Measurements from ENCODE around the gene TMED1. TPM values are rescaled to one million over a fixed set of nuclear protein-coding genes. Genes with fewer than 3 reads are reported as not detected.
A peak's percentile ranks its signal among the peaks of the same experiment; 100 is the strongest.

TMED1 gene
- total and polyA plus RNA-seq, 8 donors: 0.58 to 45.2 (median 20.9) TPM

- intact Hi-C loops (cut with DNase I; ENCODE audit: low total_unique reads): loop anchor here (10.0 kb wide), 1 partner anchor 48 kb away; the partner anchor contains the start of genes TIMM29 and YIPF2
- Histone ChIP-seq H3K9me3 (no peaks in the 10 kb centered on the region), H3K27ac (peak overlapping the region in 4 of 5 donors; percentile 10 to 69 (median 54)), H3K36me3 (no peaks in the 10 kb centered on the region), H3K4me3 (no peak overlapping the region), H3K4me1 (peaks cover 19 to 76% (median 67%) of the 10 kb centered on the region in 4 donors), H3K27me3 (no peaks in the 10 kb centered on the region)
- TF ChIP-seq CTCF (IDR thresholded peaks at IDR 0.05): no peak
- no peak for TF ChIP-seq EP300 (IDR thresholded peaks at IDR 0.05)
- no peak for TF ChIP-seq POLR2A (IDR thresholded peaks at IDR 0.05)
- no peak for TF ChIP-seq POLR2AphosphoS5 (IDR thresholded peaks at IDR 0.05)
- no peak for DNase-seq
- WGBS, 5 donors: 65 to 80% (median 79%) methylated on average over 10 of the region's 10 CpGs
Measured at GRCh38 chr19:10876459-10877240, 40.6 kb upstream of the TMED1 start.

GRCh38 chr19:10874024-10874423 is 38.0 kb upstream of the TMED1 start:
- peak overlapping the region in 1 of 5 donors; percentile 8 for H3K27ac ChIP-seq
- H3K4me1 ChIP-seq: peaks cover 16 to 67% (median 62%) of the 10 kb centered on the region in 4 donors
- intact Hi-C loops (cut with DNase I; ENCODE audit: low total_unique reads): loop anchor here (10.0 kb wide), 1 partner anchor 51 kb away; the partner anchor contains the start of genes TIMM29 and YIPF2
- no peak overlapping the region for H3K4me3 ChIP-seq
- no peak for DNase-seq
- TF ChIP-seq EP300 (IDR thresholded peaks at IDR 0.05) (no peak), CTCF (IDR thresholded peaks at IDR 0.05) (no peak), POLR2AphosphoS5 (IDR thresholded peaks at IDR 0.05) (no peak), POLR2A (IDR thresholded peaks at IDR 0.05) (no peak)
- 97 to 100% (median 100%) methylated on average over 1 of the region's 1 CpG for WGBS, 5 donors
- H3K27me3 ChIP-seq: no peaks in the 10 kb centered on the region
- no peaks in the 10 kb centered on the region for H3K36me3 ChIP-seq
- no peaks in the 10 kb centered on the region for H3K9me3 ChIP-seq

- peak overlapping the region; percentile 64 to 91 (median 83) for H3K27ac ChIP-seq
- H3K36me3 ChIP-seq: no peaks in the 10 kb centered on the region
- 8 to 12% (median 9%) methylated on average over 16 of the region's 16 CpGs for WGBS, 5 donors
- no peak for TF ChIP-seq CTCF (IDR thresholded peaks at IDR 0.05)
- TF ChIP-seq POLR2A (IDR thresholded peaks at IDR 0.05): no peak
- TF ChIP-seq EP300 (IDR thresholded peaks at IDR 0.05): no peak
- TF ChIP-seq POLR2AphosphoS5 (IDR thresholded peaks at IDR 0.05): no peak
- peak in 1 of 2 donors; percentile 30 for DNase-seq
- H3K4me3 ChIP-seq: peak overlapping the region; percentile 83 to 89 (median 86)
- peaks cover 12 to 53% (median 50%) of the 10 kb centered on the region in 4 donors for H3K4me1 ChIP-seq
- intact Hi-C loops (cut with DNase I; ENCODE audit: low total_unique reads): loop anchor here (10.0 kb wide), 1 partner anchor 52 kb away; the partner anchor contains the start of genes TIMM29 and YIPF2
- no peaks in the 10 kb centered on the region for H3K27me3 ChIP-seq
- no peaks in the 10 kb centered on the region for H3K9me3 ChIP-seq
Measured at GRCh38 chr19:10872546-10873107, 36.6 kb upstream of the TMED1 start.

- peak overlapping the region; percentile 83 to 89 (median 86) for H3K4me3 ChIP-seq
- peaks cover 12 to 46% (median 44%) of the 10 kb centered on the region in 4 donors for H3K4me1 ChIP-seq
- H3K36me3 ChIP-seq: no peaks in the 10 kb centered on the region
- DNase-seq: peak; percentile 41 to 74
- 0 to 1% (median 1%) methylated on average over 37 to 84 of the region's 90 CpGs for WGBS, 5 donors
- peak overlapping the region; percentile 64 to 91 (median 83) for H3K27ac ChIP-seq
- H3K9me3 ChIP-seq: no peaks in the 10 kb centered on the region
- no peaks in the 10 kb centered on the region for H3K27me3 ChIP-seq
- intact Hi-C loops (cut with DNase I; ENCODE audit: low total_unique reads): loop anchor here (10.0 kb wide), 1 partner anchor 53 kb away; the partner anchor contains the start of genes TIMM29 and YIPF2
- TF ChIP-seq POLR2AphosphoS5 (IDR thresholded peaks at IDR 0.05): no peak
Measured at GRCh38 chr19:10871711-10872545, 35.9 kb upstream of the TMED1 start.

Measured in stomach (tissue), 9 donors.